Duodenal mucosa (tissue), 2 donors: ENCODE data around the gene MS4A3.
"Not testable (repeated sequence)": the region's sequence is repeated elsewhere in the genome, so short reads cannot be mapped to it uniquely, and the experiment has no call there.

ENCODE experiments used
- H3K27ac ChIP-seq: one replicate; pipeline ENCODE4 v1.7.0; 2013; ENCODE audit warnings: low read depth, low read length
- H3K27me3 ChIP-seq, 2 donors: one replicate each; pipeline ENCODE4 v1.7.0; 2013; ENCODE audit warnings: low read length in 2 of 2, control low read depth in 1 of 2; ENCODE audit not compliant: insufficient read depth in 2 of 2, control insufficient read depth in 1 of 2
- H3K36me3 ChIP-seq, 2 donors: one replicate each; pipeline ENCODE4 v1.7.0; 2013; ENCODE audit warnings: low read length in 2 of 2, control low read depth in 1 of 2; ENCODE audit not compliant: insufficient read depth in 2 of 2, control insufficient read depth in 1 of 2
- H3K4me1 ChIP-seq, 2 donors: one replicate each; pipeline ENCODE4 v1.7.0; 2013; ENCODE audit warnings: low read length in 2 of 2, control low read depth in 1 of 2; ENCODE audit not compliant: insufficient read depth in 2 of 2, control insufficient read depth in 1 of 2
- H3K4me3 ChIP-seq, 2 donors: one replicate each; pipeline ENCODE4 v1.7.0; 2013; ENCODE audit warnings: low read length in 2 of 2, low read depth in 1 of 2
- H3K9ac ChIP-seq, 2 donors: one replicate each; pipeline ENCODE4 v1.7.0; 2013; ENCODE audit warnings: low read length in 2 of 2, low read depth in 1 of 2
- H3K9me3 ChIP-seq, 2 donors: one replicate each; pipeline ENCODE4 v1.7.0; 2013; ENCODE audit warnings: low read length in 2 of 2, control low read depth in 1 of 2; ENCODE audit not compliant: control insufficient read depth in 1 of 2

Gene MS4A3

GRCh38 chr11:60056349-60056969 is at the start of gene MS4A3:
TSS of gene MS4A3 (plus strand) at chr11:60056665. CDS start at chr11:60061161, 4,496 bp downstream.
- Histone ChIP-seq H3K9me3 (no peaks in the 10 kb centered on the region), H3K9ac (no peak within 1 kb of the TSS), H3K36me3 (no peaks in the 10 kb centered on the region), H3K4me3 (no peak within 1 kb of the TSS), H3K27ac (no peak within 1 kb of the TSS), H3K27me3 (no peaks in the 10 kb centered on the region), H3K4me1 (no peaks in the 10 kb centered on the region)

- Histone ChIP-seq H3K27ac (no peak within 1 kb of the TSS), H3K4me1 (no peaks in the 10 kb centered on the region), H3K9ac (no peak within 1 kb of the TSS), H3K36me3 (no peaks in the 10 kb centered on the region), H3K27me3 (no peaks in the 10 kb centered on the region), H3K9me3 (no peaks in the 10 kb centered on the region), H3K4me3 (no peak within 1 kb of the TSS)
Observed at GRCh38 chr11:60016881-60017280, 39.6 kb upstream of the MS4A3 start, which contains the start of gene OOSP4B. TSS of gene OOSP4B (plus strand) at chr11:60017181.

GRCh38 chr11:60018058-60018457 is 38.4 kb upstream of the MS4A3 start:
- Histone ChIP-seq H3K4me3 (no peak overlapping the region), H3K9ac (no peak overlapping the region), H3K9me3 (no peaks in the 10 kb centered on the region), H3K27ac (no peak overlapping the region), H3K4me1 (no peaks in the 10 kb centered on the region), H3K36me3 (no peaks in the 10 kb centered on the region), H3K27me3 (no peaks in the 10 kb centered on the region)

GRCh38 chr11:60020376-60020775 is 36.1 kb upstream of the MS4A3 start:
- not testable (repeated sequence) for H3K27me3 ChIP-seq, H3K4me1 ChIP-seq, H3K9ac ChIP-seq, H3K27ac ChIP-seq, H3K4me3 ChIP-seq, H3K9me3 ChIP-seq, H3K36me3 ChIP-seq

GRCh38 chr11:60029015-60029632 is 27.3 kb upstream of the MS4A3 start:
- H3K27me3 ChIP-seq = no peaks in the 10 kb centered on the region
- no peaks in the 10 kb centered on the region for H3K36me3 ChIP-seq
- H3K4me3 ChIP-seq = no peak overlapping the region
- no peak overlapping the region for H3K27ac ChIP-seq
- no peaks in the 10 kb centered on the region for H3K9me3 ChIP-seq
- H3K9ac ChIP-seq = no peak overlapping the region
- H3K4me1 ChIP-seq = no peaks in the 10 kb centered on the region

GRCh38 chr11:60040109-60040508 is 16.4 kb upstream of the MS4A3 start, which contains the start of gene OOSP2:
TSS of gene OOSP2 (plus strand) at chr11:60040409. CDS start at chr11:60040460, 51 bp downstream.
- H3K9me3 ChIP-seq = no peaks in the 10 kb centered on the region
- H3K4me3 ChIP-seq = no peak within 1 kb of the TSS
- H3K27ac ChIP-seq = no peak within 1 kb of the TSS
- H3K4me1 ChIP-seq = no peaks in the 10 kb centered on the region
- no peaks in the 10 kb centered on the region for H3K27me3 ChIP-seq
- H3K9ac ChIP-seq = no peak within 1 kb of the TSS
- no peaks in the 10 kb centered on the region for H3K36me3 ChIP-seq

- not testable (repeated sequence) for H3K9me3 ChIP-seq, H3K9ac ChIP-seq, H3K27me3 ChIP-seq, H3K4me3 ChIP-seq, H3K27ac ChIP-seq, H3K4me1 ChIP-seq, H3K36me3 ChIP-seq
Observed at GRCh38 chr11:60050422-60050821, 6.0 kb upstream of the MS4A3 start.

GRCh38 chr11:60050839-60051238 is 5.6 kb upstream of the MS4A3 start:
- not testable (repeated sequence) for H3K4me1 ChIP-seq, H3K4me3 ChIP-seq

GRCh38 chr11:60059052-60059451 is 2.6 kb downstream of the MS4A3 start:
- H3K27me3 ChIP-seq = no peaks in the 10 kb centered on the region
- H3K9ac ChIP-seq = no peak overlapping the region
- no peaks in the 10 kb centered on the region for H3K4me1 ChIP-seq
- no peaks in the 10 kb centered on the region for H3K9me3 ChIP-seq
- no peak overlapping the region for H3K4me3 ChIP-seq
- H3K36me3 ChIP-seq = no peaks in the 10 kb centered on the region
- no peak overlapping the region for H3K27ac ChIP-seq

More at GRCh38 chr11:60050839-60051238, 5.6 kb upstream of the MS4A3 start:
- H3K9ac ChIP-seq, H3K36me3 ChIP-seq, H3K27me3 ChIP-seq, H3K9me3 ChIP-seq, H3K27ac ChIP-seq: not testable (repeated sequence)

GRCh38 chr11:60059521-60060240 is 3.2 kb downstream of the MS4A3 start:
- no peak overlapping the region for H3K9ac ChIP-seq
- H3K4me1 ChIP-seq = no peaks in the 10 kb centered on the region
- H3K27ac ChIP-seq = no peak overlapping the region
- no peaks in the 10 kb centered on the region for H3K27me3 ChIP-seq
- no peak overlapping the region for H3K4me3 ChIP-seq
- H3K9me3 ChIP-seq = no peaks in the 10 kb centered on the region
- H3K36me3 ChIP-seq = no peaks in the 10 kb centered on the region
